HFFc6 (cell line): ENCODE measurements around the gene NCAN. TPM values are rescaled to one million over a fixed set of nuclear protein-coding genes. Genes with fewer than 3 reads are reported as not detected.

Experiments
- DNase-seq: peaks from one replicate; pipeline ENCODE4 v3.0.0-alpha.2; 2018
- H3K27ac Mint-ChIP-seq: 2 replicates; pipeline ENCODE4 v1.8.0; 2020; ENCODE audit warnings: mild to moderate bottlenecking, mixed read lengths
- H3K27me3 Mint-ChIP-seq: 2 replicates; pipeline ENCODE4 v1.8.0; 2021; ENCODE audit warnings: mild to moderate bottlenecking, moderate library complexity, mixed read lengths; ENCODE audit not compliant: insufficient read depth
- H3K36me3 Mint-ChIP-seq: 2 replicates; pipeline ENCODE4 v1.8.0; 2021; ENCODE audit warnings: low read depth, mixed read lengths
- H3K4me1 Mint-ChIP-seq: 2 replicates; pipeline ENCODE4 v1.8.0; 2020; ENCODE audit warnings: low read depth, mixed read lengths
- H3K4me3 Mint-ChIP-seq: 2 replicates; pipeline ENCODE4 v1.8.0; 2020; ENCODE audit warnings: mild to moderate bottlenecking, moderate library complexity, mixed read lengths
- H3K9me3 Mint-ChIP-seq: 2 replicates; pipeline ENCODE4 v1.8.0; 2020; ENCODE audit warnings: mild to moderate bottlenecking, mixed read lengths
- CTCF ChIP-seq: fragments of 200-600 bp; sonication (generic); IDR thresholded peaks from 2 replicates; pipeline ENCODE4 v1.5.0; 2021; ENCODE audit warnings: antibody characterized with exemption, mild to moderate bottlenecking
- total RNA-seq, 6 experiments: library from RNA; stranded (reverse); fragmentation: NEBNext Ultra II Directional; extraction: Animal tissue kit (Norgen Biotek cat#: 25700); gene quantifications; 2 replicates in 1 of 6; 3 replicates in 5 of 6; pipeline ENCODE4 v1.2.3, GENCODE V29; 2021

Gene NCAN
- total RNA-seq, 6 experiments from 2014 or later = not detected

- Mint-ChIP-seq H3K27me3 (peaks cover 38% of the 10 kb centered on the region), H3K4me1 (no peaks in the 10 kb centered on the region; the same call in 1 of the 2 replicates), H3K27ac (no peak overlapping the region), H3K9me3 (peaks cover 12% of the 10 kb centered on the region), H3K4me3 (no peak overlapping the region), H3K36me3 (no peaks in the 10 kb centered on the region)
- no peak for TF ChIP-seq CTCF
- DNase-seq = no peak
Measured at GRCh38 chr19:19259741-19260140, 48.0 kb downstream of the NCAN start.

- no peak for DNase-seq
- peaks cover 39% of the 10 kb centered on the region for H3K27me3 Mint-ChIP-seq
- no peaks in the 10 kb centered on the region for H3K36me3 Mint-ChIP-seq
- H3K4me1 Mint-ChIP-seq = no peaks in the 10 kb centered on the region; the same call in 1 of the 2 replicates
- no peak overlapping the region for H3K4me3 Mint-ChIP-seq
- no peak overlapping the region for H3K27ac Mint-ChIP-seq
- peaks cover 12% of the 10 kb centered on the region for H3K9me3 Mint-ChIP-seq
- TF ChIP-seq CTCF = no peak
Measured at GRCh38 chr19:19260417-19261214, 48.9 kb downstream of the NCAN start.

- Mint-ChIP-seq H3K4me3 (no peak overlapping the region), H3K27me3 (peaks cover 32% of the 10 kb centered on the region), H3K27ac (no peak overlapping the region), H3K36me3 (no peaks in the 10 kb centered on the region), H3K4me1 (no peaks in the 10 kb centered on the region; the same call in 1 of the 2 replicates), H3K9me3 (peaks cover 12% of the 10 kb centered on the region)
- DNase-seq = no peak
- TF ChIP-seq CTCF = no peak
Measured at GRCh38 chr19:19261350-19262189, 49.8 kb downstream of the NCAN start.

GRCh38 chr19:19262190-19263057 lies 50.7 kb downstream of the NCAN start:
- DNase-seq = no peak
- Mint-ChIP-seq H3K4me3 (no peak overlapping the region), H3K27me3 (peaks cover 27% of the 10 kb centered on the region)

More at GRCh38 chr19:19262190-19263057, 50.7 kb downstream of the NCAN start:
- Mint-ChIP-seq H3K36me3 (no peaks in the 10 kb centered on the region), H3K9me3 (peaks cover 12% of the 10 kb centered on the region), H3K4me1 (no peaks in the 10 kb centered on the region; the same call in 1 of the 2 replicates), H3K27ac (no peak overlapping the region)
- 0 out of 2 replicates have a peak, but pooled peaks have one; percentile 6 for TF ChIP-seq CTCF
